HCT116 (cell line): ENCODE results near the gene NFIX.

Experiments
- CTCF ChIP-seq, 3 experiments: fragments of 200-600 bp in 1 of 3; sonication (generic) in 1 of 3; IDR thresholded peaks in 2 of 3; conservative IDR thresholded peaks in 1 of 3; 2 replicates each; pipeline ENCODE4 v1.5.1; 2012 to 2017; ENCODE audit warnings: low read depth in 2 of 3, low read length in 2 of 3, antibody characterized with exemption in 1 of 3, borderline replicate concordance in 1 of 3, control low read depth in 1 of 3, mild to moderate bottlenecking in 1 of 3, mixed read lengths in 1 of 3, mixed run types in 1 of 3, moderate library complexity in 1 of 3; ENCODE audit not compliant: insufficient read depth in 1 of 3
- EZH2 ChIP-seq: fragments of 200-600 bp; sonication (generic); IDR thresholded peaks from 2 replicates; pipeline ENCODE4 v1.6.1; 2017; ENCODE audit warnings: antibody characterized with exemption, mixed run types
- EZH2phosphoT487 ChIP-seq: fragments of 200-600 bp; IDR thresholded peaks from 2 replicates; pipeline ENCODE4 v1.6.1; 2018; ENCODE audit warnings: antibody characterized with exemption, borderline replicate concordance
- POLR2A ChIP-seq: IDR thresholded peaks from 2 replicates; pipeline ENCODE4 v1.7.0; 2011; ENCODE audit warnings: borderline replicate concordance; ENCODE audit not compliant: insufficient read depth, insufficient read length; ENCODE audit errors: extremely low read depth

DNA sequence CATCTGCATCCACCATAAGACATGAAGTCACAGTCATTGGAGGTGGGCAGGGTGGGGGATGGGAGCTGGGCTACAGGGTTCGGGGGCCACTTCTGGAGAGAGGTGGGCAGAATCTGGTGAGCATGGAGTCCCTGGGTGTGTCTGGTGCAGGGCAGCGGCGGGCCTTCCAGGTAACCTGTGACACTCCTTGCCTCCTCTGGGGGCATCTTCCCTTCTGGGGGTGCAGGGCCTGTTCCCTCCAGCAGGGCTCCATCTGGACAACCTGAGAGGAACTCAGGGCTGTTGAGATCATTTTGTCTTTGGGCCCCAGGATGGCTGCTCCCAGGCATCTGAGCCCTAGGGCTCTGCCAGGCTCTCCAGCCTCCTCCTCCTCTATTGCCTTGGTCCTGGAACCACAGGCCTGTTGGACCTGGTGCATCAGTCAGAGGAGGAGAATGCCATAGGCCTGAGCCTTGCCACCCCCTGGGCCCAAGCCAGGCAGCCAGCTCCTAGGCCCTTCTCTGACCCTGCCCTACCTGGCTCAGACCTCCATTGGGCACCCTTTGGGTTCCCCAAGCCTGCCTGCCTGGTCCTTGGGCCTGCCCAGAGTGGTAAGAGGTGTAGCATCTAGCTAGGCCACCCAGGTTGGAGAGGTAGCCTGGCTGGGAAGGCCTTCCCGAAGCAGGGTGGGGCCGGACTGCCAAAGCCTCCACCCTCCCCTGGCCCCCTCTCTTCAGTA is 94.0 kb downstream of the NFIX start:
- TF ChIP-seq CTCF (IDR thresholded peaks at IDR 0.05 in 2 of 3, conservative IDR thresholded peaks at IDR 0.05 in 1 of 3; ENCODE audit: borderline replicate concordance in 1 of 3, insufficient read depth in 1 of 3, low read depth in 2 of 3, low read length in 2 of 3) (peak in 2 of 3 experiments; percentile 69 to 74; a peak in 4 of 6 replicates), EZH2 (no peak), EZH2phosphoT487 (no peak), POLR2A (no peak)
